HG03442 (cell line): ENCODE measurements around the gene SHROOM4.

ENCODE experiments used
- ATAC-seq: cut with Tn5 transposase; IDR thresholded peaks from one replicate; pipeline ENCODE4 v1.9.1; 2021; ENCODE audit warnings: mild to moderate bottlenecking, moderate library complexity; ENCODE audit not compliant: unreplicated experiment

Gene SHROOM4

DNA sequence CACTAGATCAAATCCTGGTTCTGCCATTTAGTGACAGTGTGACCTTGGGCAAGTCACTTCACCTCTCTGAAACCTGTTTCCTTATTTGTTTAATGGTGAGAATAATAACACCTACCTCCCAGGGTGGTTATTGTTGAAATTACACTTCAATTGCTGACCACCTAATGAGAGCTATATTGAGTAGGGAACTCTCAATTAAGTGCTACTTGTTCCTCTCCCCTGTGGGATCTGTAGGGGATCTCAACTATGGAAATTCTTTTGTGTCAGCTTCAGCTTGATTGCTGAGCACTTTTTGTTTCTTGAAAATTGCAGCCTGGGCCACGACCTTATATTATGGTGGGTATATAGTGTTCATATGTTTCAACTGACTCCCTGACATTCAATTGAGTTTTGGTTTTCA is 102.1 kb downstream of the SHROOM4 start:
- ATAC-seq, result no peak

DNA sequence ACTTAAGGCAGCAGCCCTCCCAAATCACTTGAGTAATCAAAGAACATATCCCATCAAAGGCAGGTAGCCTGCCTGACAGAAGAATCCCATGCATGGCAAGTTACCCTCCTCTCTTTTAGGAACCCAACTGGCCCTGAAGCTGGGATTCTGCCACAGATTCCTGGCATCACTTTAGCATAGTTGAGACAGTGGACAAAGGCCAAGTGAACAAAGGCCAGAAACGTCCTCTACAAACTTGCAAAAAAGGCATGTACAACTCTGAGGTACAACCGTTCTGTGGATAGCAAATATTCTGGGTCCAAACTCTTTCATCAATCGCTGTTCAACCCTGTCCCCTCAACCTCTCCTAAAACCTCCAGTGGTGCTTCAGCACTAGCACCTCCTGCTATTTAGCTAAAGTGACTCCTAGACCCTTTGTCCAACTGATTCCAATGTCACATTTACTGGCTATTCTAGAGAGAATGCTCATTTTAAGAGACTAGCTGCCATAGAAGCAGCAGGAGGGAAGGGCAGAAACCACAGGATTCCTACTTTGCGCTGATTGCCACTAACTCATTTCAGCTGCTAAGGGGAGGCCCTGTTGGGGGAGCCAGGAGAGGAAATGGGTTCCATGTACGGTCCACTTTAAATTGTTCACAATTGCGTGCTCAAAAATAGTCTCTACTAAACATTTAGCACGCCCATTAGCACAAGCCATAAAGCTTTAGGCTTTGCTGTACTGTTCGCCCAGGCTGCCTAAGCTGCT is 105.9 kb downstream of the SHROOM4 start:
- ATAC-seq, result no peak

DNA sequence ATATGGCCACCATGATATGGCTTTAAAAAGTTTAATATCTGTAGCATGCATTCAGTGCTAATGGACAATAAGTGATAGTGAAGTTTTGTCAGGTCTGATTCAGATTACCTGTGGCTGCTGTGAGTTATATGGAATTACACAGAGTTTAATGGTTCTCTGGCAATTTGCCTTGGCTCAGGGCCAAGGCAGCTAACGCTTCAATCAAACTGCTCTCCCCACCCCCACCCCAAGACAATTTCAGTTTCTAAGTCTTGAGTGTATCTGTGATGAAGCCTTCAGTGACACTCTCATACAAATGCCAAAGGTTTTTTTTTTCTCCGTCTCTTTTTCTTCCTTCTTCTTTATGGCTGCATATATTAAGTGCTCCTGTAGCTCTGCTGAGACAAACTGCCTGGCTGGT is 106.6 kb downstream of the SHROOM4 start:
- no peak for ATAC-seq

DNA sequence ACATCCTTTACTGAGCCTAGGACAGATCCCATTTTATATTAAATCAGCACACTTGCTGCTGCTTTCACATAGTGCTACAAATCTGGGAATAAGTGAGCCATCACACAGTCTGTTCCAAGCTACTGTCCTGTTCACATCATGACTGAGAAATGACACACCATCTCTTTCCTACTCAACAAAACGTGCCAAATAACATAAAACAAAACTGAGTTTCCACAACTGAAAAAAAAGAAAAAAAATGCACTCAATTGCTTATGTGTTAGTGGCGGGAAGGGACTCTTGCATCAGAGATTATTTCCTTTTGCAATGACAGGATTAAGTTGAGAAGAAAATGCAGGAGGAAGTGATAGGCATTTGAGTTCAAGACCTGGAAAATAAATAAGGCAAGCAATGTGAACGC is 109.0 kb downstream of the SHROOM4 start:
- ATAC-seq, result no peak

DNA sequence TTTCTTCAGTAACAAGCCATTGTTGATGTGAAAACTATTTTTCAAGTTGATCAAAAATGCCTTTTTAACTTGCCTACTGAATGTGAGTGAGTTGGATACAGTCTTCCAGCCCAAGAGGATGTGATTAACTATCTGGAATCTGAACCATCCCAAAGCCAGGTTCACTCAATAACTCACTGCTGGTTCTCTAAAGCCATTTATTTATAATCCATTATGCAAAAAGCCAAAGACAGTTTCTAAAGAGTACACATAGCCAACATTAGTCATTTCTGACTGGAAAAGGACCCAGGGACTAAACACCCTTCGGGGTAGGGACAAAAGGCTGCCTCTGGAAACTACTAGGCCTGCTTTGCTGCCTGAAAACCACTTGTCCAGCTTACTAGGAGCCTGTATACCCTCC is 109.6 kb downstream of the SHROOM4 start:
- ATAC-seq, result no peak

DNA sequence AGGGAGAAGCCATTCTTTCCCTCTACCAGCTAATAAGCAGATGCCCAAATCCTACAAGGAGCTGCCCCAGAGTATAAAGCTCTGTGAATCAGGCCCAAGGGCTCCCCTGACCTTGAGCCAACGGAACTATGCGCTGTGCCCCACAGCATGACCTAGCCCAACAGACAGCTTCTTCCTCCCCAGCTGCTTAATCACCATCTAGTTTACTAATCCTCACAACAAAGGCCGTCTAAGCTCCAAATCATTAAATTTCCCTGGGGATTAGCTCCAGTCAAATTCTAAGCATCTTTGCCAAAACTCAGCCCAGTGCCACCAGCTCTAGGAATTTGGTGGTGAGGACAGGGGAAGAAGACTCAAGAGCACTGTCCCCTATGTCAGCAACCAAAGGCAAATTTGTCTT is 113.1 kb downstream of the SHROOM4 start:
- ATAC-seq, result no peak

DNA sequence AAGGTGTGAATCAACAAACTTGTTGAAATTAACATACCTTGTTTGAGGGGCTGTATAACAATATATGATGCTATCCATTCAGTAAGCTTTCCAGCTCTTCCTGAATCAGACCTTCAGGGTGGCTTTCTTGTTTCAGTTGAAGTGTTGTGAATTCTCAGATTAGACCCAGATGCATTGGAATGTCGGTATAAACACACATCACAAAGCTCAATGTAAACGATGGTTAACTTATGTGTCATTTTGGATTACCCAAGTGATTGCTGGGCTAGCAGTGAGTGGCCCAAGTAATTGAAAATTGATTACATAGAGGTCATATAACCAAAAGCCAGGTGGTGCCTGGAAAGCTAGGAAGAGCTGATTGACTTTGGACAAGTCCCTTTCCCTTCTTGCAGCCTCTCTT is 115.0 kb downstream of the SHROOM4 start:
- ATAC-seq, result no peak

DNA sequence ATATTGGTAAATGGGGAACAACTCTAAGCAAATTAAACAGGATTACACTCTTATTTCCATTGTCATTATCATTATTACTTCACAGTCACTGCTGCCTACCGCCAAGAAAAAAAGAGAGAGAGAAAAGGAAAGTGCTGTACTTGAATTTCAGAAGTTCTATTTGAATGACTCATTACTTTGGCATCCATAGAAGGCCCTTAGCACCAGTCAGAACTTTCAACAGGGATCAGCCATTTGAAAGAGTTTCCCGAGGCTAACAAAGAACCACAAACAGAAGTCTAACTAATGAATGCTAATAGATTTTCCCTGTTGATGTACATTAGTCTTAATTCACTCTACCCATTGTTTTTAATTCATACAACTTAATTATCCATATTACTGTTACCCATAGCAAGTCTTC is 116.3 kb downstream of the SHROOM4 start:
- ATAC-seq, result no peak

DNA sequence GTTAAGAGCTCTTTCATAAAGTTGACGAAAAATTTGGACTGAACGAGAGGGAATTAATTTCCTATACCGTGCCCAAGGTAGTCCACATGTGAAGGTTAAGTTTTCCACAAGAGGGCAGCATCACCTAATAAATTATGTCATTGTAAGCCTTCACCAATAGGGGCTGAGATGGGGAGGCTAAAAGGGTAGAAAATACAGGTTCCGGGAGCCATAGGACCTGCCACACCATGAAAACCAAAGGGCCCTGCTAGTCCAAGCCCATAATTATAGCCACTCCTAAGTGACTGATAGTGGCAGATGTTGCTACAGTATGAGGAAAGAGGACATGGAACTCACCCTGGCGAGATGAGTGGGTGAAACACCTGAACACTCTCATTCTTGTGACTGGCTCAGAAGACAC is 122.2 kb downstream of the SHROOM4 start:
- ATAC-seq, result peak; percentile 86

DNA sequence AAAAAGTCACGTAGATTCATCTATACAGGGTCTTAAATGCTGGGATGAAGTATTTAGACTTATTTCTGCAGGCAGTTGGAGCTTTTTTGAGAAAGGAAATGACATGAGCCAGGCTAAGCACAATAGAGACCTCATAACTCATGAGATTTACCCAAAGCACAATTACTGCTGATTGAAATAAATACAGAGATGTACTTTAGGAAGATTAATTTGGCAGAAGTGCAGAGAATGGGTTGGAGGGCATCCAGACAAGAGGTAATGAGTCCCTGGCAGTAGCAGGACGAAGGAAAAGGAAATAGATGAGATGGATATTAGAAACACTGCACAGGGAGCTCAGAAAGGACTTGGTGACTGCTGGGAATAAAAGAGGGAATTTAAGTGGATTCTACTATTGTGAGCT is 129.1 kb downstream of the SHROOM4 start:
- no peak for ATAC-seq

DNA sequence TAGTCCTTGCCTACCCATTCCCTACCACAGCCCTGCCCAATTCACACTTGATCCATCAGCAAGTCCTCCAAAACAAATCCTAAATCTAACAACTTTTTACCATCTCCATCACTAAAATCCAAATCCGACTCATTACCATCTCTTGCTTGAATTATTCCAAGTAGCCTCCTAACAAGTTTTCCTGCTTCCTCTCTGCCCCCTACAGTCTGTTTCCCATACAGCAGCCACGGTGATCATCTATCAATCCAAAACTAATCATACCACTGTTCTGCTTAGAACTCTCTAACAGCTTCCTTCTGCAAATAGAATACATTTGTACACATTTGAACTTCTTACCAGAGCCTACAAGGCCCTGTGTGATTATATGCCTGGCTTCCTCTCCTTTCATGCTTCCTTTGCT is 133.0 kb downstream of the SHROOM4 start:
- no peak for ATAC-seq

DNA sequence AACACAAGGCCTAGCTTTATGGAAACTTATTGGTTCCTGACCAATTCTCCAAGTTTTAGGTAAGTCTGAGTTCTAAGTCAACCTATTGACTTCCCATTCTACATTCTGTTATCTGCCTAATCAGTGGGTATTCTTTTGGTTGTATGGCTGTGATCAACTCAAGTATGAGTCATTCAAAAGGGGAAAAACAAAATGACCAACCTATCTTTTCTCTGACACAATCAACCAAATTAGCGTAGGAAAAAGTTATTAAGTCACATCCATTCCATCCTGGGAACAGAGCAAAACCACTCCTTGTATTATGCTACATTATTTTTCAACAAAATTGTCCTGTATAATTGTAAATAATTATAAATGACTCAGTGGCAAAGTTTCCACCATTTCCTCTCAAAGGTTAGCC is 136.2 kb downstream of the SHROOM4 start:
- no peak for ATAC-seq

DNA sequence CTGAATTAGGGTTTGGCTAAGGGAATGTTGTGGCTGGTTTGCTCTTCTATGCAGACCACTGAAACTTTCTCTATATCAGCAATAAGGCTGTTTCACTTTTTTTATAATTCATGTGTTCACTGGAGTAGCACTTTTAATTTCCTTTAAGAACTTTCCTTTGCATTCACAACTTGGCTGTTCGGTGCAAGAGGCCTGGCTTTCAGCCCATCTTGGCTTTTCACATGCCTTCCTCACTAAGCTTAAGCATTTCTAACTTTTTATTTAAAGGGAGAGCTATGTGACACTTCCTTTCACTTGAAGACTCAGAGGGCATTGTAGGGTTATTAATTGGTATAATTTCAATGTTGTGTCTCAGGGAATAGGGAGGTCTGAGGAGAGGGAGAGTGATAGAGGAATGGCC is 142.3 kb downstream of the SHROOM4 start:
- ATAC-seq, result no peak

DNA sequence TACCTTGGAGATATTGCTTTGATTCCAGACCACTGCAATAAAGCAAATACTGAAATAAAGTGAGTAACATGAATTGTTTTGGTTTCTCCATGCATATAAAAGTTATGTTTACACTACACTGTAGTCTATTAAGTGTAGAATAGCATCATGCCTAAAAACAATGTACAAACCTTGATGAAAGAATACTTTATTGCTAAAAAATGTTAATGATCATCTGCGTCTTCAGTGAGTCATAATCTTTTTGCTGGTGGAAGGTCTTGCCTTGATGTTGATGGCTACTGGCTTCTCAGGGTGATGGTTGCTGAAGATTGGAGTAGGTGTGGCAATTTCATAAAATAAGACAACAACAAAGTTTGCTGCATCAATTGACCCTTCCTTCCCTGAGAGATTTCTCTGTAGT is 145.1 kb downstream of the SHROOM4 start:
- ATAC-seq, result no peak

DNA sequence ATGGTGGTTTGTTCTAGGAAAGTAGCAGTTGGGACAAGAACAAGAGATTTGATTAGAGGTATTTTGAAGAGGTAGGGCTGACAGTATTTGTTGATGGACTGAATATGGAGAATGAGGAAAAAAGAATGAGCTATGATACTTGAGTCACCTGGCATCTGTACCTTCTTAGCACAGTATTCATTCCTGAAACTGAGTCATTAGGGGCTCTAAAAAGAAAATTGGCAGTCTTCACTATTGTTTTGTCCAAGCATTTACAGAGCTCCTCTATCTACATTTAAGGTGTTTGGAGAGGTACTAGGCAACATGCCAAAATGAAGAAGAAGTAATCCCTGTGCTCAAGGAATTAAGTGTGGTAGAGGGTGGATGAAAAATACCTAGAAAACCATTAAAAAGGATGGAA is 165.8 kb downstream of the SHROOM4 start:
- no peak for ATAC-seq

DNA sequence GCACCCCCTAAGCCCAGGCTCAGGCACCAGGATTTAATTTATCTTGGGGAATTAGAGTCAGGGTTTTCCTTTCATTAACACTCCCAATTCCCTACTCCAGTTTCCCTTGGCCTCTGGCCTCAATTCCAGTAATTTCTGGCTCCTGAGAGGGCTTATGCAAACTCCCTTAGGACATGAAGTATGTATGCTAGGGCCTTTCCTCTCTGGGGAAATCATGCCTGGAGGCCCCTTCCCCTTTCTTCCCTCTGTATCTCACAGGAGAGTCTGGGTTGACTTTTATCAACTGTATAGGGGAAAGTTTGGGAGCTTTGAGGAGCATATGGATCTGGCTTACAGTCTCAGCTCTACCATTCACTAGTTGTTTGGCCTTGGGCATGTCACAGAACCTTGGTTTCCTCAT is 169.5 kb downstream of the SHROOM4 start:
- ATAC-seq, result no peak

DNA sequence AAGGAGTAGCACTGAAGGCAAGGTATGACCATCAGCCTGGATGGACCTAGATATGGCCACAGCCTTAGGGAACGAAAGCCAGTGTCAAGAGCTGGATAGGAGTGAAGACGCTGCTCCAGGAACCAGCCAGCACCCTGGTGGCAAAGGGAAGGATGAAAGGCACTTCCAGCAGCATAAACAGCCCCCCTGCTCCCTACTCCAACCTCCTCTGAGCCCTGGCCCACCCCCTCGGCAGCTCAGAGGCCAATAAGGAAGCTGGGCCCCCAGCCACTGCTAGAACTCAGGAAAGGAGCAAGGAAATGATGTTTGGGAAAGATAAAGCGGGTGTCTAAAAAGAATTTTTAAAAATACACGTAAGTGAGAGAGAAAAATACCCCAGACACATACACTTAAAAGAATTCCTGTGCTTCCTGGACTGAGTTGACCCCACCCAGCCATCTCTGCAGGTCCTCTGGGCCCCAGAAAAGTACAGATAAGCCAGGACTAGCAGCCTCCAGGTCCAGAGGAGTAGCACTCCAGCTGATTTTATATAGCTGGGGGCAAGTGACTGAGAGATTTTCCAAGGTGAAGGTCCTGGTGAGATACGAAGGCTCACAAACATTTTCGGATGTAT is 170.4 kb downstream of the SHROOM4 start:
- no peak for ATAC-seq

DNA sequence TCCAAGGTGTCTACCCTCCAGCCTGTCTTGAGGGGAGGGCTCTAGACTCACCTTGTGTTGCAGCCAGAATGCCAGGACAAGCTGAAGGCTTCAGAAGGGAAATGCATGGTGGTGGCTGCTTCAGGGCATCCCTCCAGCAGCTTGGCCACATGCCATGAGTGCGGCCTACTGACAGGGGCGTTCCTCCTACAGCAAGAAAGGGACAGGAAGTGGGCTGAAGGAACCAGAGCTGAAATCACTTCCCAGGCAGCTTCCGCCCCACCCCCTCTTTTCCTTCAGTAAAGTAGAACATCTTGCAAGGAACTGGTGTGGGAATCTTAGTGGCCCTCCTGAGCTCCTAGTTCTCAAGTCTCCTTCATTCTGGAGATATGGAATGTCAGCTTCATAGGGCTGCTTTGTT is 175.9 kb downstream of the SHROOM4 start:
- no peak for ATAC-seq

DNA sequence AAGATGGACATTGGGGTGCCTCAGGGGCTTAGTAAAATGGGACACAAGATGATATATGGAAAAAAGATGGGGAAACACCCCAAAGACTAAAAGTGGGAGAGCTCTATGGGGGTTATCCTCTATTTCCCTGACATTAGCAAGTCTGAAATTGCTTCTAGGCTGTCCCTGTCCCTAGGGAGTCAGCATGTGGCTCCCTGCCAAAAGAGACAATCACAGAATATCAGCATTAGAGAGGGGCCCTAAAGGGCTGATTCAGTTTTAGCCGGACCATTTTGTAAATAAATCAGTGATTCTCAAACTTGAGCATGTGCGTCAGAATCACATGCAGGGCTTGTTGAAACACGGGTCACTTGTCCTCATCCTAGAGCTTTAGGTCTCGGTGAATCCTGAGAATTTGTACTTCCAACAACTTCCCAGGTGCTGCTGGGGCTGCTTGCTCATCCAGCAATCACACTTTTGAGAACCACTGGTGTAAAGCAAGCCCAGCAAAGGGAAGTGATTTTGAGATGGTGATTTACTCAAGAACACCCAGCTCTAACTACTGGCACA is 178.1 kb downstream of the SHROOM4 start:
- no peak for ATAC-seq

DNA sequence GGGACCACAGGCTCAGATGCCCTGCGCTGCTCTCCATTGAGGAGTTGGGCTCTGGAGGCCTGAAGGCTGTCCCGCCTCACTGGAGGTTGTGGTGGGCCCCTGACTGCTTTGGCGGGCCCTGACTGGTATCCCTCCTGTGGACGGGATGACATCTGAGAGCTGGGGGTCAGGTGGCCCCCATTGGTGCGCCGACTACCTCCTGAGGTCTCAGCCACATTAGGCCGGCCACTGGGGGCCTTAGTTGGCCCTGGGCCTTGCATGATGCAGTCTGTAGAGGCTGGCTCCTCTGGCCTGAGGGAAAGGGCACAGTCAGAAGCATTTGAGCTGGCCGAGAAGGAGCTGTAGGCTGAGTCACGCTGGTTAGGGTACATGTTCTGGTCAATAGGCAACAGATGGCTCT is 178.8 kb downstream of the SHROOM4 start:
- no peak for ATAC-seq

DNA sequence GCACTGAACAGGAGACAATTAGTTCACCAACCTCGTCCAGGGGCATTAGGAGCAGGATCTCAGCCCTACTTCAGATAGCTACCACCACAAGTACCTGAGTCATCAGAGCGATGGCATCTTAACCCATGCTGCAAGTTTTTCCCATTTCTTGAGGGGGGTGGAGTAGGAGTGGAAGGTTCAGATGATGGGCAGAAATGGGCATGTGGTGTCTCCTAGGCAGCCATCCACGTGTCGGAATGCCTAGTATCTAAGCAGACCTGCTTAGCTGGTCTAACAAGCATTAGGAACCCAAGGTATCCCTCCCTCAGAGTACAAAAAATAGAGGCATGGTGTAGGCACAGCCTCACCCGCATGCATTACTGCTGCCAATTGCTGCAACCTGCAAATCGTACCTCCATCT is 184.2 kb downstream of the SHROOM4 start:
- no peak for ATAC-seq

DNA sequence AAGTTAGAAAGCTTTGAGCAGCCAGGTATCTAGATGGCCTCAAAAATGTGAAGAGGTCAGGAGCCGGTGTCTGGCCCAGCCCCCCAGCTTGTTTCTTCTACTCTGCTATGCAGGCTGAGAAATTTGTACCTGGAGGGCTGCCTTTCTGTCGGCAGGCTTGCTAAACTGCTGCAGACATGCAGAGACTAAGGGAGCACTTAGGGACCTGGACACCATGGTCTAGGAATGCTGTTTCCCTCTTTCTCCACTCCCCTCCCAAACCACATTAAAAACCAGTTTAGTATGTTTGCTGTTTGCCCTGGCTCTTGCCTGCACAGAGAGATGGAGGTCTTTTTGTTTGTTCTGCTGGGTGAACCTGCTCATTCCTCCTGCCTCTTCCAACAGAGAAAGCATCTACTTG is 186.3 kb downstream of the SHROOM4 start:
- no peak for ATAC-seq

DNA sequence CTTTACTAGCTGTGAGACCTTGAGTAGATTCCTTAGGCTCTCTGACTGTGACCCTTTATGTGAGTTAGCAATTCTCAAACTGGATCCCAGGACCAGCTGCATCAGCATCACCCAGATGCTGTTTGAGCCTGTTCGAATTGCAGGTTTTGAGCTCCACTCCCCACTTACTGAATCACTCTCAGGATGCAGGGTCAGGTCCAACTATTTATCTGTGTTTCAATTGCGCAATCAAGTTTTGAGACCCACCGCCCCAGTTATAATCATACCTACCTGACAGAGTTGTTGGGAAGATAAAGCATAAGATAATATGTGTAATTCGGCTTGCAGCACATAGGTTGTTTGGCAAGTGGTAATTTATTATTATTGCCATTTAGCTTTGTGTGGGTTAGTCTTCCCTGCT is 187.6 kb downstream of the SHROOM4 start:
- no peak for ATAC-seq
